ENCODE data around the gene HBEGF. TPM values are rescaled to one million over a fixed set of nuclear protein-coding genes. Genes with fewer than 3 reads are reported as not detected.

Gene HBEGF
- total and polyA plus RNA-seq, 2 experiments from 2014 or later, result 6.7 to 7.2 TPM

DNA sequence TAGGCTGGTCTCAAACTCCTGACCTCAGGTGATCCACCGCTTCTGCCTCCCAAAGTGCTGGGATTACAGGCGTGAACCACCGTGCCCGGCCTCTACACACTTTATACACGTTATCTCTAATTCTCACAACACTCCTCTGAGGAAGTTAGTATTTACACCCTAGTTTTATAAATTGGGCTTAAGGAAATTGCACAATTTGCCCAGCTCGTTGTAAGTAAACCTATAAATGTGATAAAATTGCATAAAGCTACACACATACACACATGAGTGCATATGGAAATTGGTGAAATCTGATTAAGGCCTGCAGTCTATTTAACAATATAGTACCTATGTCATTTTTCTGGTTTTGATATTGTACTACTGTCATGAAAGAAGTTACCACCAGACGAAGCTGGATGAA lies 9.1 kb upstream of the HBEGF start:
- no peaks in the 10 kb centered on the region for H3K79me2 ChIP-seq
- no peak for DNase-seq (ENCODE audit: low spot score)
- no peak overlapping the region for H2AFZ ChIP-seq
- H3K9me2 ChIP-seq (replicated peaks; ENCODE audit: insufficient read depth), result no peaks in the 10 kb centered on the region
- no peaks in the 10 kb centered on the region for H3K27me3 ChIP-seq
- no peak overlapping the region for H3K4me2 ChIP-seq
- no peak overlapping the region for H3K4me3 ChIP-seq
- H3K36me3 ChIP-seq (replicated peaks; ENCODE audit: insufficient read depth, low read depth), result no peaks in the 10 kb centered on the region
- TF ChIP-seq, protein P1, sequence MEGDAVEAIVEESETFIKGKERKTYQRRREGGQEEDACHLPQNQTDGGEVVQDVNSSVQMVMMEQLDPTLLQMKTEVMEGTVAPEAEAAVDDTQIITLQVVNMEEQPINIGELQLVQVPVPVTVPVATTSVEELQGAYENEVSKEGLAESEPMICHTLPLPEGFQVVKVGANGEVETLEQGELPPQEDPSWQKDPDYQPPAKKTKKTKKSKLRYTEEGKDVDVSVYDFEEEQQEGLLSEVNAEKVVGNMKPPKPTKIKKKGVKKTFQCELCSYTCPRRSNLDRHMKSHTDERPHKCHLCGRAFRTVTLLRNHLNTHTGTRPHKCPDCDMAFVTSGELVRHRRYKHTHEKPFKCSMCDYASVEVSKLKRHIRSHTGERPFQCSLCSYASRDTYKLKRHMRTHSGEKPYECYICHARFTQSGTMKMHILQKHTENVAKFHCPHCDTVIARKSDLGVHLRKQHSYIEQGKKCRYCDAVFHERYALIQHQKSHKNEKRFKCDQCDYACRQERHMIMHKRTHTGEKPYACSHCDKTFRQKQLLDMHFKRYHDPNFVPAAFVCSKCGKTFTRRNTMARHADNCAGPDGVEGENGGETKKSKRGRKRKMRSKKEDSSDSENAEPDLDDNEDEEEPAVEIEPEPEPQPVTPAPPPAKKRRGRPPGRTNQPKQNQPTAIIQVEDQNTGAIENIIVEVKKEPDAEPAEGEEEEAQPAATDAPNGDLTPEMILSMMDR (IDR thresholded peaks at IDR 0.05; ENCODE audit: poor library complexity), result no peak
- TF ChIP-seq EZH2phosphoT487 (IDR thresholded peaks at IDR 0.05; ENCODE audit: low read depth, severe bottlenecking, unreplicated experiment) (no peak), EZH2 (IDR thresholded peaks at IDR 0.05; ENCODE audit: borderline replicate concordance) (no peak)
- 82% methylated on average over 7 of the region's 7 CpGs for WGBS (ENCODE audit: low lambda C conversion rate, missing lambda C conversion rate)
- no peaks in the 10 kb centered on the region for H3K9me3 ChIP-seq (ENCODE audit: low read depth)
- no peaks in the 10 kb centered on the region for H3K4me1 ChIP-seq (ENCODE audit: insufficient read depth)
- H3K27ac ChIP-seq, result no peak overlapping the region
- H4K20me1 ChIP-seq (ENCODE audit: insufficient read depth, poor library complexity, severe bottlenecking), result no peaks in the 10 kb centered on the region

DNA sequence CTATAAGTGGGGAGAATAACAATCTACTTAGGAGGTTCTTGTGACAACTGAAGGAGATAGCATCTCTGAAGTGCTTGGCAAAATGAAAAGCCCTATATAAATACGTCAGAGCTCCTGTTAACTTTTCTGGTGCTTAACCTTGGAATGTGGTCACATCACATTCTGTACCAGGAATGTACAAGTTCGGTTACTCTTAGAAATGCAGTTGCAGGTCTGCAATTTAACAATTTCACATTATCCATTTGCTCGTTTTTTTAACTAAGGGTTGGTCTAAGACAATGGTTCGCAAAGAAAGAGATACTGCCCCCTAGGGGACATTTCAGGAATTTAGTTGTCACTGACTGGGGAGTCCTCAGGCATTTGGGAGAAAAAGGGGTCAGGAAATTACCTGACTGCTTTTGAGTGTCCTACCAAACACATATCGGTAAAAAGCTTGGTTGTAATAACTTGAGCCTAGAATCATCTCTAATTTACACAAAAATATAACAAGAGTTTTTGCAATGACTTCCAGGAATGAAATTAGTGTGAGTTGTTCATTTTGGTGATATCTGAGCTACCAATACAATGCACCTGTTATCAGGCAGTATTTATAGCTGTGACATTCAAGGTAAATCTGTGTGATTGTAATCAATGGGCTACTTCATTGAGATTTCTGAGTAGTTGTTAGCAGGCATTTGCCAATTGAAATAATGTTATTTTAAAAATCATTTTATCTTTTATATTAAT lies 5.4 kb upstream of the HBEGF start:
- Histone ChIP-seq H3K27ac (no peak overlapping the region), H3K27me3 (no peaks in the 10 kb centered on the region), H3K9me3 (ENCODE audit: low read depth) (no peaks in the 10 kb centered on the region), H3K9me2 (replicated peaks; ENCODE audit: insufficient read depth) (no peaks in the 10 kb centered on the region), H4K20me1 (ENCODE audit: insufficient read depth, poor library complexity, severe bottlenecking) (no peaks in the 10 kb centered on the region), H3K4me1 (ENCODE audit: insufficient read depth) (no peaks in the 10 kb centered on the region), H2AFZ (no peak overlapping the region), H3K79me2 (no peaks in the 10 kb centered on the region), H3K4me3 (no peak overlapping the region), H3K36me3 (replicated peaks; ENCODE audit: insufficient read depth, low read depth) (no peaks in the 10 kb centered on the region), H3K4me2 (no peak overlapping the region)
- 6% methylated on average over 5 of the region's 5 CpGs for WGBS (ENCODE audit: low lambda C conversion rate, missing lambda C conversion rate)
- DNase-seq (ENCODE audit: low spot score), result peak; percentile 88
- TF ChIP-seq, protein P1 (IDR thresholded peaks at IDR 0.05; ENCODE audit: poor library complexity), result peak; percentile 81
- TF ChIP-seq EZH2phosphoT487 (IDR thresholded peaks at IDR 0.05; ENCODE audit: low read depth, severe bottlenecking, unreplicated experiment), result no peak

DNA sequence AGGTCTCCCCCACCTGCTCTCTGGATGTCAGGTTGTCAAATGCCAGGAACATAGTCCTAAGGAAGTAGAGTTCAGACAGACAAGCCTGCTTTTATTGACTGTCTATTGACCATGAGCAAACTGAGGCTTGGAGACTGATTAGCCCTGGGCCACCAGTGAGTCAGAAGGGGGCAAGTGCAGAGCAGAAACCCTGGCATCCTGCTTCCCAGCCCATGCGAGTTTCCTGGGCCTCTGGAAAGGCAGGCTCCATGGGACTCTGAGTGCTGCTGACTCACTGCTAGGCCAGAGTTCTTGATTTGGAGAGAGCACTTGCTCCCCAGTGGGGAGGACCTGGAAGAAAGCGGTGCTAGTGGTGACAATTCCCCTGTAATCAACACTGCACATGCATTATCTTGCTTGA lies 2.8 kb upstream of the HBEGF start:
- WGBS (ENCODE audit: low lambda C conversion rate, missing lambda C conversion rate), result 80% methylated on average over 2 of the region's 2 CpGs

DNA sequence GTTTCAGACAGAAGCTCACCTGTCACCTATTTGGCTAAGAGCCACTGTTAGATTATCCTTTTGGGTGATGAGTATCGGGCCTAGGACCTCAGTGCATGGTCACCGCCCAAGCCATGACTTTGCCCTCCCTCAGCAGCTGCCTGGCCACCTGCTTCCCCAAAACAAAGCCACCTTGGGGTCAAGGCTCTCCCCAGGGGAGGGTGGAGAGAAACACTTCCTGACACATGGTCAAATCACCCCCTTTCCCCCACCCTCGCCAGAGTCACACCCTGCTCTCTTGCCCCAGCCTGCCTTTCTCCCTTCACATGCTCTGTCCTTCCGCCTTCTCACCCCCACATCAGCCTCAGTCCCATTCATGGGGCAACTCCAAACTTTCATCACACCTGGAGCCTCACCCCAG lies 1.7 kb upstream of the HBEGF start:
- 89% methylated on average over 4 of the region's 4 CpGs for WGBS (ENCODE audit: low lambda C conversion rate, missing lambda C conversion rate)
- DNase-seq (ENCODE audit: low spot score), result no peak
- no peak for TF ChIP-seq EZH2phosphoT487 (IDR thresholded peaks at IDR 0.05; ENCODE audit: low read depth, severe bottlenecking, unreplicated experiment)
- TF ChIP-seq EZH2 (IDR thresholded peaks at IDR 0.05; ENCODE audit: borderline replicate concordance), result no peak
- TF ChIP-seq, protein P1 (IDR thresholded peaks at IDR 0.05; ENCODE audit: poor library complexity), result no peak
- Histone ChIP-seq H3K4me2 (no peak overlapping the region), H3K4me3 (no peak overlapping the region), H3K9me3 (ENCODE audit: low read depth) (no peaks in the 10 kb centered on the region), H3K79me2 (no peaks in the 10 kb centered on the region), H3K27ac (no peak overlapping the region), H3K36me3 (replicated peaks; ENCODE audit: insufficient read depth, low read depth) (no peaks in the 10 kb centered on the region), H3K9me2 (replicated peaks; ENCODE audit: insufficient read depth) (no peaks in the 10 kb centered on the region), H3K4me1 (ENCODE audit: insufficient read depth) (peaks cover 12% of the 10 kb centered on the region), H2AFZ (no peak overlapping the region), H4K20me1 (ENCODE audit: insufficient read depth, poor library complexity, severe bottlenecking) (no peaks in the 10 kb centered on the region), H3K27me3 (no peaks in the 10 kb centered on the region)

More for the DNA sequence above, 2.8 kb upstream of the HBEGF start:
- no peak overlapping the region for H3K27ac ChIP-seq
- H3K4me1 ChIP-seq (ENCODE audit: insufficient read depth), result peaks cover 12% of the 10 kb centered on the region
- no peaks in the 10 kb centered on the region for H3K9me3 ChIP-seq (ENCODE audit: low read depth)
- TF ChIP-seq EZH2 (IDR thresholded peaks at IDR 0.05; ENCODE audit: borderline replicate concordance) (no peak), EZH2phosphoT487 (IDR thresholded peaks at IDR 0.05; ENCODE audit: low read depth, severe bottlenecking, unreplicated experiment) (no peak)
- H3K9me2 ChIP-seq (replicated peaks; ENCODE audit: insufficient read depth), result no peaks in the 10 kb centered on the region
- H3K4me3 ChIP-seq, result no peak overlapping the region
- H3K27me3 ChIP-seq, result no peaks in the 10 kb centered on the region
- no peaks in the 10 kb centered on the region for H4K20me1 ChIP-seq (ENCODE audit: insufficient read depth, poor library complexity, severe bottlenecking)
- H2AFZ ChIP-seq, result no peak overlapping the region
- no peaks in the 10 kb centered on the region for H3K36me3 ChIP-seq (replicated peaks; ENCODE audit: insufficient read depth, low read depth)
- H3K79me2 ChIP-seq, result no peaks in the 10 kb centered on the region
- no peak overlapping the region for H3K4me2 ChIP-seq
- peak; percentile 48 for DNase-seq (ENCODE audit: low spot score)
